ENCODE results near the gene ITPR1.

Gene ITPR1

DNA sequence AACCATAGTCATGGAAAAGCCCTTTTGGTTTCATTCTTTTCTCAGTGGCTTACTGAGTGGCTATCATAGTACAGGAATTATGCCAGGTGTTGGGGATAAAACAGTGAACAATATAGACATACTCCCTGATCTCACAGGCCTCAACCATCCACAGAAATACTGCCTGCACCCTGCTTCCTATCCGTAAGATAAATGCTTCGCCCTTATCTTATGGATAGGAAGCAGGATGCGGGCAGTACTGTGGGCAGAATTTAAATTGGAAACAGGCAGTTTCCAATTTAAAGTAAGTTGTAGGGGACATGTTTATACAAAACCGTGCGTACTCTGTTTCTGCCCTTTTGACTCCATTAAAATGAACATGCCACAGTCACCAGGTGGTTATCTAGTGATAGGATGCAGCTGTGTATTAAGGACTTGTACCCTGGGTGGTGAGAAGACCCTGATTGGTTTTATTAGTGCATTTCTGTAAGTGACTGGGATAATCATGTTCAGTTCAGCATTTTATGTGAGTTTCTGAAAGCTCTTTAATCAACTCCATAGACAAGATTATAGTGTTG lies 344.3 kb downstream of the ITPR1 start:
- no peak for DNase-seq

DNA sequence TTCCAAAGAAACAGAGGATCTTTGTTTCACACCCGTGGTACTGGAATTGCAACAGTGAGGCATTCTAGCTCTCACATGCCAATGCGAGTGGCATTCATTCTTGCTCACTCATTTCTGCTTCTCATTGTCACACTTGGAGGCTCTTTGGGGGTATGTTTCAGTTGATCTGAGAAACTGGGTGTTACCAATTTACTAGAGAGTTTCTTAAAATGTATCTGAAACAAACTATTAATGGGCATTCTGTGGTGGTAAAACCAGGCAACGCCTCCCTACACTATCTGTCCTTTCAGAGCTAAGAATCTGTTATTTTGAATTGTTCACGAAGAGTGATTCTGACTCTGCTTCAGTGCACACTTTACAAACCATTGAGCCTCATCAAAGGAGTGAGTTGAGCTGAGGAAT lies 345.5 kb downstream of the ITPR1 start:
- no peak for DNase-seq

- DNase-seq = no peak
Measured at GRCh38 chr3:4839278-4839677, 346.1 kb downstream of the ITPR1 start.

- DNase-seq = no peak
Measured at GRCh38 chr3:4841225-4841624, 348.1 kb downstream of the ITPR1 start.

DNA sequence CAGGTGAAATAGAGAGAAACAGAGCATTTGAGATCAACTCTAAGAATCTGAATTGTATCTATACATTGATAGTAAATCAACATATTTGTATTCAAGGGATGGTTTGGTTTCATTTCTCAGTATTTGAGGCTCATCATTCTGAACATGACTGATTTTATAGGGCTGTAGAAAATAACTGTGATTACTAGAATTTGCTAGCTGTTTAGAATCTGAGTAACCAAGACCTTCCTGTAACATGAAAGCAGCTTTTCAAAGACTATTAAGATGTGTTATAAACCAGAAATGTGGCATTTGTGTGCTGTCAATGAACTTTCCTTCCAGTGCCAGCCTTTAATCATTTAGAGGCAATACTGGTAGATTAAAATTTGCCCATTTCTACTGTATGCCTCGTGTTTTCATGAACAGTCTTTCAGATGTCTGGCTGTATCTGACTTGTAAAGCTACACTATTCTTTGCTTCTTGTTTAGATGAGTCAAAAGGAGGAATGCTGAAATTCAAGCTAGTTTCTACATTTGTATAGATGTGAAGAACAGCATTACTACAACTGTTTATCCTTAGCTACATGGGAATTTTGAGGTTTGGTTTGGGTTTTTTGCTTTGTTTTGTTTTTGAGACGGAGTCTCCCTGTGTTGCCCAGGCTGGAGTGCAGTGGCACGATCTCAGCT lies 348.8 kb downstream of the ITPR1 start:
- DNase-seq = no peak

DNA sequence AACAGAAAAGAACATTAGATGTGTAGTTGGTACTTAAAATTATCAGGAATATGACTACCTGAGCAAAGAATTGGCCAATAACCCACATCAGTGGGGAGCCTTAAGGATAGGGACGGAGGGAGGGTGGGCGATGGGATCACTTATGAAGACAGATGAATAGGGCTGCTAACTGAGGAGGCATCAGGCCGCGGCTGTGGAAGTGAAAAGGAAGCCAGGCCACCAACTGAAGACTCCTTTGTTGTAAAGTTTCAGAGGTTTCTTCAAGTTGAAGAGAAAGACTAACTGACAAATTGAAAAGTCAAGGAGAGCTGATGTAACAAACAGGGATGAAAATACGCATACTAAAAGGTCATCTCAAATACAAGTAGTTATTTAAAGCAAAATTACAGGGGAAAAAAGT lies 350.5 kb downstream of the ITPR1 start:
- no peak for DNase-seq

GRCh38 chr3:4845882-4846281 lies 352.7 kb downstream of the ITPR1 start:
- DNase-seq = no peak

DNA sequence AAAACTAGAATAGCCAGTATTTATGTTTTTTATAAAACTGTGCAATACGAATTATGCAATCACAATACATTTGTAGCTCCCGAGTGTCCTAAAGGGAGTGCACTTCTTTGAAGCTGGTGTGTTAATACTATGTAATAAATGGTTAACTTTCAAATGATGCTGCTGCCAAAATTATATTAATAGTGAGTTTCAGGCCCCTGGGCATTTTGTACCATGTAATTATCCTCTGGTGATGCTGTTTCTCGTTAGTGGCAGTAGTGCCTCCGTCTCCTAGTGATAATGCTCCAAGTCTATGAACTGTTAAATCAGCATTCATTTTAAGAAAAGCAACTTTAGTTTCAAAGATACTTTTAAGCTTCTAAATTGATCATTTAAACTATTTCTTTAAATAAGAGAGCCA lies 353.4 kb downstream of the ITPR1 start:
- DNase-seq = no peak

DNA sequence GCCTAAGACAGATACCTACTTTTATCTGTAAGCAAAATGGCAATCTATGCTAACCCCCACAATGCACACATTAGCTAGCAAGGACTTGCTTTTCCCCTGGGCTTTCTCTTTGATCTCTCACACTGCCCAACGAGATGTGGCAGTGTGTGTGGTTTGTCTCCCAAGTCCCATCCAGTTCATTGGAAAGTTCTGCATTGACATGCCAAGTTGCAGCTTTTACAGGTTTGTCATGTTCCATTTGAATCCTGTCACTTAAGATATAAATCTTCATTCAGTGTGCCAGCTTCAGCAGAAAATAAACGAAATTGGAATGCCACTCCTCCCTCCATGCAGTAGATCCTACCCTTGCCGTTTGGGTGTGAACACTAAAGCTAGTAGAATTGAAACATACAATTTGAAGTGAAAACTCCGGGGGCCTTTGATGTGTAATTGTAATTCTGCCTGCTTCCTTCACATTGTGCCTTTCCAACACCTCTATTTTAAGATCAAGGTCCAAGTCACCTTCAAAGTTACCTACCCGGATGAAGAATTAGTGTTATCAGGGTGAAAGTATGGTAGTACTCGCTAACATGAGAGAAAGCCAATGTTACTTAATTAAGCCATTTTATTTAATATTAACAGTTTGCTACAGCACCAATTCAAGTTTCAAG lies 355.2 kb downstream of the ITPR1 start:
- no peak for DNase-seq

DNA sequence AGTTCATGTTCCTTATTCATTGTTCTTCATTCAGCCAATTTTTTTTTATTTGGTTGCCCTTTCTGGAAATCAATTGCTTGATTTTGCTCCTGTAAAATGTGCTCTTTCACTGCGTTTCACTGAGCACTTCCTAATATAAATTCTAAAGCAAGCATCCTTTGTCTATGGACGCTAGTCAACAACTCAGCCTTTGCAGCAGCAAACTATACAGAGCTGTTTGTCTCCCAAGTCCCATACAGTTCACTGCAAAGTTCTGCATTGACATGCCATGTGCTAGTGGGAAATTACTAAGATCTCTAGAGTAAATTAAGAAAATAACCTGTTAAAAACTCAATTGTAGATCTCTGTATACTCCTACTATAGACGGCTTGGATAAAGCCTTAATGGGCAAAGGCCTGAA lies 356.0 kb downstream of the ITPR1 start:
- no peak for DNase-seq

GRCh38 chr3:4849739-4850138 lies 356.6 kb downstream of the ITPR1 start:
- no peak for DNase-seq

- no peak for DNase-seq
Measured at GRCh38 chr3:4850211-4850927, 357.2 kb downstream of the ITPR1 start.

DNA sequence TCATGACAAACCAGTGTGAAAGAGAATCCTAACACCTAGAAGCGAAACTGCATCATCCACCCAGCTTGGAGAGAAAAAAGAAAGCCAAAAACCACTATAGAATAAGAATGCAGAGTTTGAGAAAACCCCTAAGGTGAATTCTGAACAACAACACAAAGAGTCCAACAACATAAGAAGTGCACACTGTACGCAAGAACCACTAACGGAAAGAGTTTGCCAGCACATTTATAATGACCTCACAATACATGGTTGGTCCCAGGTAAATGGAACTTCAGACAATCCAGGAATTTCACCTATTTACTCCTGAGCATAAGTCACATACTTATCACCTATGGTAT lies 357.7 kb downstream of the ITPR1 start:
- DNase-seq = no peak

DNA sequence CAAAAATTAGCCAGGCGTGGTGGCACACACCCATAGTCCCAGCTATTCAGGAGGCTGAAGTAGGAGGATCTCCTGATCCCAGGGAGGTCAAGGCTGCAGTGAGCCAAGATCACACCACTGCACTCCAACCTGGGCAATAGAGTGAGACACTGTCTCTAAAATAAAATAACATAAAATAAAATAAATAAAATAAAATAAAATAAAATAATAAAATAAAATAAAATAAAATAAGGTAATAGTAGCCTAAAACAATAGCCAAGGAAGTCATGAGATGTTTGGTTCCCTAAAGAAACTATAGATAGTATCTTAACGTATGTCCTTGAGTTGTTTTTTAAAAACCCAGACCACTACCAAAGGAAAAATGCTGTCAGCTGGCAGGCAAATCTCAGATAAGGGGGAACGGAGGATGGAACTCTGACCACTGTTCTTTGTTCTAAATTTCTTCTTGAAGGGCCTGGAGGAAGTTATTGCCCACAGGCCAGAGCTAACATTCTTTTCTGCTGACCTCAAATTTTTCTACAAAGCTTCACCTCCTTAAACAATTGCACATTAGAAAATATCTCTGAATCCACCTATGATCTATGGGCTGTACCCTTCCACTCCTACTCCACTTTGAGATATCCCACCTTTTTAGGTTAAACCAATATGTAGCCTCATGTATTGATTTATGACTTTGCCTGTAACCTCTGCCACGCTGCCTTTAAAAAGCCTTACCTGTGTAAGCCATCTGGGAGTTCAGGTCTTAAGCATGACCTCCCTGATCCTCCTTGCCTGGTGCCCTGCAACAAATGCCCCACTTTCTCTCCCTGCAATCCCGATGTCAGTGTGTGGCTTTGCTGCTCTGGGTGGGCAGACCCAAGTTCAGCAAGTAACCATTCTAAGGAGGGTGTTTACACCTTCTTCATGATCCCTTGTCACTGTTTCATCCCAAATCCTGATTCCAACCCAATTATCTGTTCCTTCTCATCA lies 359.9 kb downstream of the ITPR1 start:
- no peak for DNase-seq

DNA sequence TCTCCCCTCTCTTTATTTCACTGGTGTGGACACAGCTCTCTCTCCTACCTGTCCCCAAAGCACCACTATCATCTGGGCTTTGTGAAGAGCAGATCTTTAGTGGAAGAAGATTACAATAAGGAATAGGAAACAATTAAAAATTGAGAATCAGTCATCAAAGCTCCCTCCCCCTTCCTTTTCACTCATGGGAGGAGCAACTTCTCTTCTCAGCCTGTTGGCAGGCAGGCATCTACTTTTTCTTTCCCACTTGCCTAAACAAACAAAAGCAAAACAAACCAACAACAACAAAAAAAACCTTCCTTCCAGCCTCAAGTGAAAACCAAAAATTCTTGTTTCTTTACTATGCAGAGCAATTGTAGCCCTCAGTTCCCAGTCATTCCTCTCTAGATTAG lies 360.6 kb downstream of the ITPR1 start:
- no peak for DNase-seq

GRCh38 chr3:4855676-4856075 lies 362.5 kb downstream of the ITPR1 start:
- no peak for DNase-seq

- no peak for DNase-seq
Measured at GRCh38 chr3:4856136-4856535, 363.0 kb downstream of the ITPR1 start.

DNA sequence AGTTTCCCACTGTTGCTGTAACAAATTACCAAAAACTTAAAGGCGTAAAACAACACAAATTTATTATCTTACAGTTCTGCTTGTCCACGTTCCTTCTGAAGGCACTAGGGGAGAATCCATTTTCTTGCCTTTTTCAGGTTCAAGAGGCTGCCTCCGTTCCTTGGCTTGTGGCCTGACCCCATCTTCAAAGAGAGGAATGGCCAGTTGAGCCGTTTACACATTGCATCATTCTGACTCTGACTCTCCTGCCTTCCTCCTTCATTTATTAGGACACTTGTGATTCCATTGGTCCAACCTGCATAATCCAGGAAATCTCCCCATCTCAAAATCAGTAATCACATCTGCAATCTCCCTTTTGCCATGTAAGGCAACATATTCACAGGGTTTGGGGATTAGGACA lies 363.4 kb downstream of the ITPR1 start:
- DNase-seq = no peak

GRCh38 chr3:4856986-4857385 lies 363.8 kb downstream of the ITPR1 start:
- DNase-seq = no peak

GRCh38 chr3:4859788-4860187 lies 366.6 kb downstream of the ITPR1 start:
- DNase-seq = no peak

DNA sequence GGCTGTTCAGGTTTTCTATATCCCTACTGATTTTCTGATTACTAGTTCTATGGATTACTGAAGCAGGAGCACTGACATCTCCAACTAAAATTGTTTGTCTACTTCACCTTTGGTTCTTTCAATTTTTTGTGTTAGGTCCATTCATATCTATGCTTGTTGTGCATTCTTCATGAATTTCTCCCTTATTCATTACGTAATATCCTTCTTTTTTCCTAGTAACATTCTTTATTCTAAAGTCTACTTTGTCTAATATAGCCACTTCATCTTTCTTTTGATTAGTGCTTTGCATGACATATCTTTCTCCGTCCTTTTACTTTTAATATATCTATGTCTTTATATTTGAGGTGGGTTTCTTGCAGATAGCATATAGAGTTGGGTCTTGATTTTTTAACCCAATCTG lies 369.8 kb downstream of the ITPR1 start:
- DNase-seq = no peak

DNA sequence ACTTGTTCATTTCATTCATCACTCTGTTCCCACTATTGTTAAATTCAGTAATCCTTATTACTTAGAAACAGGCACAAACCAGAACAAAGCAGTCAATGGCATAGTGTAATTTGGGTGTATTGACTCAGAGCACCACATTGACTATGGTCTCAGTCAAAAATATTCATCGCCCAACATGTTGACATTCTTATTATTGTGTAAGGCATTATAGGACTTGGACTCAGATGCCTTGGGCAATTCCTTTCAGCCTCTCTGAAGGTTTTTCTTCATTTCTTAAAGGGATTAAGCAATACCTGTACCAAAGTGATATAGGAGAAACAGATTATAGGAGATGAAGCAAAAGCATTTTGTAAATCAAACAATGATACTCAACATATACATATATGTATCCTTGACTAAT lies 371.4 kb downstream of the ITPR1 start:
- no peak for DNase-seq

GRCh38 chr3:4865714-4866113 lies 372.6 kb downstream of the ITPR1 start:
- no peak for DNase-seq
